ENCODE results near the gene FAM53A. TPM values are rescaled to one million over a fixed set of nuclear protein-coding genes. Genes with fewer than 3 reads are reported as not detected.

Gene FAM53A, protein sequence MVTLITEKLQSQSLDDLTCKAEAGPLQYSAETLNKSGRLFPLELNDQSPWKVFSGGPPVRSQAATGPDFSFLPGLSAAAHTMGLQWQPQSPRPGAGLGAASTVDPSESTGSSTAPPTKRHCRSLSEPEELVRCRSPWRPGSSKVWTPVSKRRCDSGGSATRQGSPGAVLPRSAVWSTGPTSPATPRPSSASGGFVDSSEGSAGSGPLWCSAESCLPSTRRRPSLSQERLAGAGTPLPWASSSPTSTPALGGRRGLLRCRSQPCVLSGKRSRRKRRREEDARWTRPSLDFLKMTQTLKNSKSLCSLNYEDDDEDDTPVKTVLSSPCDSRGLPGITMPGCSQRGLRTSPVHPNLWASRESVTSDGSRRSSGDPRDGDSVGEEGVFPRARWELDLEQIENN
- total RNA-seq (1 to 10 TPM in 3 of 4 donors, under 1 TPM in 1; 0.71 to 1.9 (median 1.4) TPM), polyA plus RNA-seq (1 to 10 TPM in 2 of 3 donors, under 1 TPM in 1; 0.76 to 1.4 (median 1.3) TPM)
- long read RNA-seq, donor 1, partial matches to known transcripts = 0 of 4 reads
- long read RNA-seq, donor 1, other reads (novel, unspliced or antisense) = 2 of 4 reads
- long read RNA-seq, donor 2, transcript FAM53A-201 (5 exons, 2,802 nt) = major isoform, 5 of 7 reads
- long read RNA-seq, donor 2, partial matches to known transcripts = 0 of 7 reads
- long read RNA-seq, donor 2, other reads (novel, unspliced or antisense) = 2 of 7 reads

DNA sequence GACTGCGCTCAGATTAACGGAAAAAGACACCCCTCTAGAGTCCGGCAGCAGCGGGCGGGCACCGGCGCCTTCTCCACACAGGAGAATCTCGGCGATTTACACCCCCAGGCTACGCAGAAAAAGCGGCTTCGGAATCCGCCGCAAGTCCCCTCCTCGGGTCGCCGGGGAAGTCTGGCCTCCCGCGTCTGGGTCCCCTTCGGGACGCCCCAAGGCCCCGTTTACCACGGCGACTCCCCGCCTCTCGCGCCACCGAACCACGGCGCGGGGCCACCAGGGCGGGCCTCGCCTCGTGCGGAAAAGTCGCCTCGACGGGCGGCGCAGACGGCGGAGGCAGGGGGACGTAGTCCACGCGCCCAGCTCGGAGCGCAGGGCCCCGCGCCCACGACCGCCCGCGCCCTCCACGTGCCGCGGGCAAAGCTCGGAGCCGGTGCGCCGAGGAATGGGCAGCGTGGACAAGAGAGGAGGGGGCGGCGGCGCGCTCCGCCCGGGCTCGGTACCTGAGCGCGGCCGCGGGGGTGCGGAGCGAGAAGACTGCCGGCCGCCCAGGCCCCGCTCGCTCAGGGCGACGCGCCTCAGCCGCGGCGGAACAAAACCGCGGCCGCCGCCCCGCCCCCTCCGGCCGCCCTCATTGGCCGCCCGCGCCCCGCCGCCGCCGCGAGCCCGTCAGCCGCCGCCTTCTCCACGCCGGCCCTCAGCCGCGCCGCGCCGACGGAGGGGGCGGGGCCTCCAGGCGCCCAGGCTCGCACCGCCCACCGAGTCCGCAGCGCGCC, at the start of gene FAM53A:
Gene FAM53A, minus strand, starts transcription at position 578 of the 770 bp plus-strand sequence. CDS start 15,572 bp downstream, outside the sequence.
- Histone ChIP-seq H3K27me3 (ENCODE audit: insufficient read depth in 3 of 3, low read length in 2 of 3) (no peaks in the 10 kb centered on the region), H3K4me1 (peaks cover 10% of the 10 kb centered on the region), H3K27ac (peak within 1 kb of the TSS; percentile 84), H3K9me3 (no peaks in the 10 kb centered on the region), H3K36me3 (ENCODE audit: insufficient read depth in 1 of 2, low read depth in 1 of 2) (no peaks in the 10 kb centered on the region), H3K4me3 (peak within 1 kb of the TSS; percentile 85)
- DNase-seq = peak; percentile 94 to 96
- TF ChIP-seq, protein P1, sequence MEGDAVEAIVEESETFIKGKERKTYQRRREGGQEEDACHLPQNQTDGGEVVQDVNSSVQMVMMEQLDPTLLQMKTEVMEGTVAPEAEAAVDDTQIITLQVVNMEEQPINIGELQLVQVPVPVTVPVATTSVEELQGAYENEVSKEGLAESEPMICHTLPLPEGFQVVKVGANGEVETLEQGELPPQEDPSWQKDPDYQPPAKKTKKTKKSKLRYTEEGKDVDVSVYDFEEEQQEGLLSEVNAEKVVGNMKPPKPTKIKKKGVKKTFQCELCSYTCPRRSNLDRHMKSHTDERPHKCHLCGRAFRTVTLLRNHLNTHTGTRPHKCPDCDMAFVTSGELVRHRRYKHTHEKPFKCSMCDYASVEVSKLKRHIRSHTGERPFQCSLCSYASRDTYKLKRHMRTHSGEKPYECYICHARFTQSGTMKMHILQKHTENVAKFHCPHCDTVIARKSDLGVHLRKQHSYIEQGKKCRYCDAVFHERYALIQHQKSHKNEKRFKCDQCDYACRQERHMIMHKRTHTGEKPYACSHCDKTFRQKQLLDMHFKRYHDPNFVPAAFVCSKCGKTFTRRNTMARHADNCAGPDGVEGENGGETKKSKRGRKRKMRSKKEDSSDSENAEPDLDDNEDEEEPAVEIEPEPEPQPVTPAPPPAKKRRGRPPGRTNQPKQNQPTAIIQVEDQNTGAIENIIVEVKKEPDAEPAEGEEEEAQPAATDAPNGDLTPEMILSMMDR (IDR thresholded peaks at IDR 0.05) = no peak
- intact Hi-C loops (cut with DNase I) = no loop called here
- peak; percentile 91 to 96 (median 94) for ATAC-seq
- 0 to 1% (median 1%) methylated on average over 60 to 118 of the region's 118 CpGs for WGBS, 3 donors

DNA sequence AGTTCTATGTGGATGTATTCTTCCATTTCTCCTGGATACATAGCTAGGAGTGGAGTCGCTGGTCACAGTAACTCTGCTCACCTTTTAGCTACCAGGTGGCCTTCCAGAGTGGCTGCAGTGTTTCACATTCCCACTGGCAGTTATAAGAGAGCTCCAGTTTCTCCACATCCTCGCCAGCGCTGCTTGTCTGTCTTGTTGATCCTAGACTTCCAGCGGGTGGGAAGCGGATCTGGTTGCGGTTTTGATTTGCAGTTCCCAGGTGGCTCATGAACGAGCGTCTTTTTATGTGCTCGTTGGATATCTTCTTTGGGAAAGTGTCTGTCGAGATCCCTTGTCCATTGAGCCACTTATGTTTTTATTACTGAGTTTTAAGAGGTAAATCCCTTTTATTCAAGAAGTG, 48.8 kb upstream of the FAM53A start:
- Histone ChIP-seq H3K27me3 (ENCODE audit: insufficient read depth in 3 of 3, low read length in 2 of 3) (no peaks in the 10 kb centered on the region), H3K36me3 (ENCODE audit: insufficient read depth in 1 of 2, low read depth in 1 of 2) (peaks cover 4 to 72% of the 10 kb centered on the region in 2 donors), H3K27ac (no peak overlapping the region), H3K9me3 (no peaks in the 10 kb centered on the region), H3K4me3 (no peak overlapping the region), H3K4me1 (no peaks in the 10 kb centered on the region)
- no peak for ATAC-seq
- TF ChIP-seq, protein P1 (IDR thresholded peaks at IDR 0.05) = no peak
- intact Hi-C loops (cut with DNase I) = no loop called here
- 81 to 84% (median 83%) methylated on average over 10 of the region's 10 CpGs for WGBS, 3 donors
- no peak for DNase-seq

DNA sequence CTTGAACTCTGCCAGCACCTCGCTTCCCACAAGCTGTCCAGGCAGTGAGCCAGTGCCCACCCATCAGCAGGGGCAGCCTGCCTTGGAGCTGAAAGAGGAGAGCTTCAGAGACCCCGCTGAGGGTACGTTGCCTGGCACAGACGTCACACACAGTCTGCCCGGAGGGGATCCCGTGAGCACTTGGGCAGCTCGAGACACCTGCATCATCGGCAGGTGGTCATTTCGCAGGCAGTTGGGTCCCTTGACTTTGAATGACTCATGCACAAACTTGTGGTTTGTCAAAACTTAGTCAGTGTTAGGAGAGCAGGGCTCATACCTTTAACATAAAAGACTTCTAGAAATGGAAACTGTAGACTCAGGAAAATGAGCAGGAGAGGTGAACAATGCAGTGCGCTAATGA, 47.1 kb upstream of the FAM53A start:
- H3K4me3 ChIP-seq = no peak overlapping the region
- ATAC-seq (no peak), DNase-seq (no peak)
- H3K36me3 ChIP-seq (ENCODE audit: insufficient read depth in 1 of 2, low read depth in 1 of 2) = peaks cover 4 to 62% of the 10 kb centered on the region in 2 donors
- 93 to 96% (median 94%) methylated on average over 10 of the region's 10 CpGs for WGBS, 3 donors
- no peak overlapping the region for H3K27ac ChIP-seq
- no peaks in the 10 kb centered on the region for H3K4me1 ChIP-seq
- intact Hi-C loops (cut with DNase I) = no loop called here
- H3K9me3 ChIP-seq = no peaks in the 10 kb centered on the region
- TF ChIP-seq, protein P1 (IDR thresholded peaks at IDR 0.05) = no peak
- no peaks in the 10 kb centered on the region for H3K27me3 ChIP-seq (ENCODE audit: insufficient read depth in 3 of 3, low read length in 2 of 3)

DNA sequence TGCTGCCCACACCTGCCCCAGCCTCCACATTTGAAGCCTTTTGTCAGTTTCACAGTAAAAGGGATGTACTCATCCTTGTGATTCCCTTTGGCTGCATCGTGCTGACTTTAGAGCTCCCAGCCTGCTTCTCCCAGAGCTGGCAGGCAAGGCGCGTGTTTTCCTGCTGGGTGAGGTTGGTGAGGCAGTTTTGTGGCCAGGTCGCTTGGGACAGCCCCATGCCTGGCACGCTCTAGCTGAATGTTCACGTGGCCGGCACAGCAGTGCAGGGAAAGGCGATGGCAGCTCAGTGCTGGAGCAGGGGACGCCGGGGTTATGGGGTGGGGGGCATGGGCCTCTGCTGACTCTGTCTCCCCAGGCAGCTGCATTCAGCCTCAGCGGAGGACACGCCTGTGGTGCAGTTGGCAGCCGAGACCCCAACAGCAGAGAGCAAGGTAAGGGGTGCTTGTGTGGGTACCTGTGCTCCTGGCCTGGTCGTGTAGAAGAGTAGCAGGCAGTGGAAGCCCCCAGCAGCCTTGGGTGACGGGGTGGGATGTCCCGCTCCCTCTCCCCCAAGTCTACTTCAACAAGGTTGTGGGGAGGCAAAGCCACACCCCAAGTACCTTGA, 46.5 kb upstream of the FAM53A start:
- TF ChIP-seq, protein P1 (IDR thresholded peaks at IDR 0.05) = no peak
- intact Hi-C loops (cut with DNase I) = no loop called here
- H3K27ac ChIP-seq = no peak overlapping the region
- WGBS, 3 donors = 94 to 98% (median 95%) methylated on average over 16 of the region's 16 CpGs
- ATAC-seq (no peak), DNase-seq (no peak)
- H3K9me3 ChIP-seq = no peaks in the 10 kb centered on the region
- H3K4me3 ChIP-seq = no peak overlapping the region
- H3K36me3 ChIP-seq (ENCODE audit: insufficient read depth in 1 of 2, low read depth in 1 of 2) = peaks cover 4 to 59% of the 10 kb centered on the region in 2 donors
- no peaks in the 10 kb centered on the region for H3K4me1 ChIP-seq
- no peaks in the 10 kb centered on the region for H3K27me3 ChIP-seq (ENCODE audit: insufficient read depth in 3 of 3, low read length in 2 of 3)

Data from psoas muscle (tissue), 8 donors.